ENCODE results near the gene PRAME. TPM values are rescaled to one million over a fixed set of nuclear protein-coding genes. Genes with fewer than 3 reads are reported as not detected.
A peak's percentile ranks its signal among the peaks of the same experiment; 100 is the strongest.

Gene PRAME
- total RNA-seq, 1 donor from 2014 or later, result not detected

GRCh38 chr22:22556995-22557925 is 1.8 kb downstream of the PRAME start:
- H3K36me3 Mint-ChIP-seq, result no peaks in the 10 kb centered on the region
- Histone ChIP-seq H3K9me3 (ENCODE audit: low read depth) (no peaks in the 10 kb centered on the region), H3K4me3 (no peak overlapping the region), H3K9ac (no peak overlapping the region), H3K4me1 (no peaks in the 10 kb centered on the region), H3K36me3 (no peaks in the 10 kb centered on the region), H2AFZ (replicated peaks) (no peak overlapping the region), H3K27ac (no peak overlapping the region), H3F3A (ENCODE audit: low read depth) (no peaks in the 10 kb centered on the region), H3K79me2 (ENCODE audit: low read depth) (no peaks in the 10 kb centered on the region), H3K27me3 (peaks cover 76% of the 10 kb centered on the region), H3K4me2 (no peak overlapping the region), H4K20me1 (ENCODE audit: low read depth) (no peaks in the 10 kb centered on the region)
- no peak for TF ChIP-seq EZH2 (IDR thresholded peaks at IDR 0.05)
- TF ChIP-seq EZH2phosphoT487 (IDR thresholded peaks at IDR 0.05), result no peak
- TF ChIP-seq, protein P1, sequence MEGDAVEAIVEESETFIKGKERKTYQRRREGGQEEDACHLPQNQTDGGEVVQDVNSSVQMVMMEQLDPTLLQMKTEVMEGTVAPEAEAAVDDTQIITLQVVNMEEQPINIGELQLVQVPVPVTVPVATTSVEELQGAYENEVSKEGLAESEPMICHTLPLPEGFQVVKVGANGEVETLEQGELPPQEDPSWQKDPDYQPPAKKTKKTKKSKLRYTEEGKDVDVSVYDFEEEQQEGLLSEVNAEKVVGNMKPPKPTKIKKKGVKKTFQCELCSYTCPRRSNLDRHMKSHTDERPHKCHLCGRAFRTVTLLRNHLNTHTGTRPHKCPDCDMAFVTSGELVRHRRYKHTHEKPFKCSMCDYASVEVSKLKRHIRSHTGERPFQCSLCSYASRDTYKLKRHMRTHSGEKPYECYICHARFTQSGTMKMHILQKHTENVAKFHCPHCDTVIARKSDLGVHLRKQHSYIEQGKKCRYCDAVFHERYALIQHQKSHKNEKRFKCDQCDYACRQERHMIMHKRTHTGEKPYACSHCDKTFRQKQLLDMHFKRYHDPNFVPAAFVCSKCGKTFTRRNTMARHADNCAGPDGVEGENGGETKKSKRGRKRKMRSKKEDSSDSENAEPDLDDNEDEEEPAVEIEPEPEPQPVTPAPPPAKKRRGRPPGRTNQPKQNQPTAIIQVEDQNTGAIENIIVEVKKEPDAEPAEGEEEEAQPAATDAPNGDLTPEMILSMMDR (IDR thresholded peaks at IDR 0.05), result no peak
- peaks cover 3% of the 10 kb centered on the region for H3K27me3 Mint-ChIP-seq (ENCODE audit: insufficient read depth, low read depth)
- no peaks in the 10 kb centered on the region for H3K9me3 Mint-ChIP-seq
- no peak overlapping the region for H3K4me3 Mint-ChIP-seq
- H3K27ac Mint-ChIP-seq, result peak overlapping the region; percentile 82
- DNase-seq (ENCODE audit: low spot score), result no peak
- no peaks in the 10 kb centered on the region for H3K4me1 Mint-ChIP-seq

DNA sequence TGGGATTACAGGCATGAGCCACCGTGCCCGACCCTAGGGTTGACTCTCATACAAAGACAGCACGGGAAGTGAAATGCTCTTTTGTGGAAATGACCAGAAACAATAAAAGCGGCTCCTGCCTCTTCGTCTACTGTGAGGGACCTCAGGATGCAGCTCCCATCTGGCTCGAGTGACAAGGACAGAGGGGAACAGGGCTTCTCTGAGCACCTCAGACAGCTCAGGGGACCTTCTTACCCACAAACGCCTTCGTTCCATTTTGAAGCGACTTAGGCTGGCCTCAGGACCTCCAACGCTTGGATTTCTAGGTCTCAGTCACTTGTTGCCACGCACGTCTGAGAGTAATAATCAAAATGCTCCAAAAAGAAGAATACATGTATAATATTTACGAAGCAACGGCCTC is 2.5 kb downstream of the PRAME start:
- TF ChIP-seq EZH2 (IDR thresholded peaks at IDR 0.05) (no peak), EZH2phosphoT487 (IDR thresholded peaks at IDR 0.05) (no peak)
- TF ChIP-seq, protein P1 (IDR thresholded peaks at IDR 0.05), result no peak
- DNase-seq (ENCODE audit: low spot score), result no peak
- Histone ChIP-seq H3K79me2 (ENCODE audit: low read depth) (no peaks in the 10 kb centered on the region), H3K27me3 (peaks cover 76% of the 10 kb centered on the region), H3K36me3 (no peaks in the 10 kb centered on the region), H3K4me2 (no peak overlapping the region), H3K27ac (no peak overlapping the region), H4K20me1 (ENCODE audit: low read depth) (no peaks in the 10 kb centered on the region), H3F3A (ENCODE audit: low read depth) (no peaks in the 10 kb centered on the region), H3K9me3 (ENCODE audit: low read depth) (no peaks in the 10 kb centered on the region), H3K4me1 (no peaks in the 10 kb centered on the region), H3K9ac (no peak overlapping the region), H3K4me3 (no peak overlapping the region), H2AFZ (replicated peaks) (no peak overlapping the region)
- Mint-ChIP-seq H3K4me3 (no peak overlapping the region), H3K36me3 (no peaks in the 10 kb centered on the region), H3K27me3 (ENCODE audit: insufficient read depth, low read depth) (peaks cover 3% of the 10 kb centered on the region), H3K27ac (no peak overlapping the region), H3K9me3 (no peaks in the 10 kb centered on the region), H3K4me1 (no peaks in the 10 kb centered on the region)

DNA sequence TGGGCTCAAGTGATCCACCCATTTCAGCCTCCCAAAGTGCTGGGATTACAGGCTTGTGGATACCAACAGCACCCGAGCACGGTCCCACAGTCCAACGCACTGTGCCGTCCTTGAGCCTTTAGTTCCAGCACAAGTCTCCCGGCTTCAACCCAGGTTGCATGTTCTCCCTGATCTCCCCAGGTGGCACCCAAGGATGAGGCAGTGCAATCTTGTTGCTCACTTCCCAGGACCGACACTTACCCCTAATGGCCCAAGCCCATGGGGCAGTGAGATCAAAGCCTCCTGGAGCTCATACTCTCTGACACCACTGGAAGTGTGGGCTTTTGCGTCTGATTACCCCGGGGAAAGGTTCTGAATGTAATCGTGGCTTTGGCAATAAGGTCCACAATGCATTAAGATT is 3.5 kb downstream of the PRAME start:
- H3K4me3 ChIP-seq, result no peak overlapping the region
- H3K36me3 ChIP-seq, result no peaks in the 10 kb centered on the region
- H2AFZ ChIP-seq (replicated peaks), result no peak overlapping the region
- Mint-ChIP-seq H3K27me3 (ENCODE audit: insufficient read depth, low read depth) (peaks cover 3% of the 10 kb centered on the region), H3K27ac (no peak overlapping the region), H3K9me3 (no peaks in the 10 kb centered on the region), H3K4me3 (no peak overlapping the region), H3K4me1 (no peaks in the 10 kb centered on the region), H3K36me3 (no peaks in the 10 kb centered on the region)
- no peak overlapping the region for H3K27ac ChIP-seq
- H3K79me2 ChIP-seq (ENCODE audit: low read depth), result no peaks in the 10 kb centered on the region
- no peak overlapping the region for H3K4me2 ChIP-seq
- H3K9me3 ChIP-seq (ENCODE audit: low read depth), result no peaks in the 10 kb centered on the region
- no peaks in the 10 kb centered on the region for H3F3A ChIP-seq (ENCODE audit: low read depth)
- no peaks in the 10 kb centered on the region for H3K4me1 ChIP-seq
- H4K20me1 ChIP-seq (ENCODE audit: low read depth), result no peaks in the 10 kb centered on the region
- H3K27me3 ChIP-seq, result peaks cover 76% of the 10 kb centered on the region
- no peak for TF ChIP-seq EZH2phosphoT487 (IDR thresholded peaks at IDR 0.05)
- TF ChIP-seq, protein P1 (IDR thresholded peaks at IDR 0.05), result no peak
- no peak for TF ChIP-seq EZH2 (IDR thresholded peaks at IDR 0.05)
- DNase-seq (ENCODE audit: low spot score), result no peak
- H3K9ac ChIP-seq, result no peak overlapping the region

All from neural progenitor cell (in vitro differentiated cells).